A549 (cell line): ENCODE data around the gene SNTG2. TPM values are rescaled to one million over a fixed set of nuclear protein-coding genes. Genes with fewer than 3 reads are reported as not detected.

Experiments
- ATAC-seq, 2 experiments: fragments of 200-7000 bp in 1 of 2; fragments of >200 bp in 1 of 2; cut with Nextera tagmentation in 1 of 2; cut with Tn5 transposase in 1 of 2; 3 replicates each; pipeline versions ENCODE4 v1.8.0 to v1.9.1; 2018 to 2020; ENCODE audit warnings: mild to moderate bottlenecking in 1 of 2, moderate library complexity in 1 of 2
- CTCF ChIA-PET: fragments of 300-600 bp; sonication (Branson Sonifier 250); formaldehyde crosslinking; extraction: SDS; loops from one replicate; lab custom pipeline; 2021; ENCODE audit warnings: antibody characterized with exemption, inconsistent platforms; lab: Yijun Ruan, JAX
- POLR2A ChIA-PET: fragments of 350-600 bp; formaldehyde crosslinking; extraction: SDS; loops from one replicate; lab custom pipeline; 2021; ENCODE audit warnings: antibody characterized with exemption, inconsistent platforms; lab: Yijun Ruan, JAX
- DNase-seq, 2 experiments: peaks; one replicate each; pipeline versions ENCODE4 v3.0.0 to v3.0.0-alpha.2; 2011 to 2016; ENCODE audit warnings: low read depth in 1 of 2, low spot score in 1 of 2
- FAIRE-seq: peaks from 2 replicates; lab custom pipeline; 2011; peaks lifted over from hg19 to GRCh38; lab: Jason Lieb, UNC
- H3K27ac ChIP-seq, 2 experiments: fragments of >200 bp; sonication (Bioruptor Twin); formaldehyde crosslinking; 3 replicates each; pipeline ENCODE4 v1.5.1; 2016 to 2017
- H3K4me1 ChIP-seq: fragments of >200 bp; sonication (Bioruptor Twin); formaldehyde crosslinking; 3 replicates; pipeline ENCODE4 v1.6.1; 2016
- H3K4me2 ChIP-seq: fragments of >200 bp; sonication (Bioruptor Twin); formaldehyde crosslinking; 3 replicates; pipeline ENCODE4 v1.6.1; 2016
- H3K4me3 ChIP-seq: fragments of >200 bp; sonication (Bioruptor Twin); formaldehyde crosslinking; 3 replicates; pipeline ENCODE4 v1.5.1; 2016
- H3K9me3 ChIP-seq: fragments of >200 bp; sonication (Bioruptor Twin); formaldehyde crosslinking; 3 replicates; pipeline ENCODE4 v1.6.1; 2016
- BHLHE40 ChIP-seq: IDR thresholded peaks from 2 replicates; pipeline ENCODE4 v1.6.1; 2012; ENCODE audit warnings: low read depth, low read length, inconsistent platforms
- CBX2 ChIP-seq: fragments of 200-600 bp; sonication (generic); IDR thresholded peaks from 2 replicates; pipeline ENCODE4 v1.6.1; 2016; ENCODE audit warnings: low read depth, mild to moderate bottlenecking, borderline replicate concordance
- CBX8 ChIP-seq: fragments of 200-600 bp; sonication (generic); IDR thresholded peaks from 2 replicates; pipeline ENCODE4 v1.6.1; 2016
- CTCF ChIP-seq: fragments of >200 bp; sonication (Bioruptor Twin); formaldehyde crosslinking; IDR thresholded peaks from 3 replicates; pipeline ENCODE4 v1.5.1; 2016
- ELK1 ChIP-seq: fragments of 150-350 bp; IDR thresholded peaks from 2 replicates; pipeline ENCODE4 v1.6.1; 2014; ENCODE audit warnings: low read depth, mild to moderate bottlenecking, low read length
- ESRRA ChIP-seq: fragments of 150-350 bp; IDR thresholded peaks from 2 replicates; pipeline ENCODE4 v1.6.1; 2014; ENCODE audit warnings: mild to moderate bottlenecking, low read length, borderline replicate concordance
- FOSB ChIP-seq: fragments of 250-450 bp; sonication (Bioruptor Pico); IDR thresholded peaks from 2 replicates; pipeline ENCODE4 v1.5.0; 2020; ENCODE audit warnings: mild to moderate bottlenecking, moderate library complexity
- GATA3 ChIP-seq: IDR thresholded peaks from 2 replicates; pipeline ENCODE4 v1.6.1; 2012; ENCODE audit warnings: borderline replicate concordance
- HDAC2 ChIP-seq: fragments of 200-600 bp; sonication (generic); IDR thresholded peaks from 2 replicates; pipeline ENCODE4 v1.6.1; 2016
- HES2 ChIP-seq: fragments of >200 bp; sonication (Bioruptor Twin); formaldehyde crosslinking; IDR thresholded peaks from 2 replicates; pipeline ENCODE4 v1.6.1; 2016
- HOXA7 ChIP-seq: fragments of 250-450 bp; sonication (Bioruptor Pico); IDR thresholded peaks from 2 replicates; pipeline ENCODE4 v1.5.0; 2020; ENCODE audit warnings: mild to moderate bottlenecking, moderate library complexity
- HOXB5 ChIP-seq: fragments of 250-450 bp; sonication (Bioruptor Pico); IDR thresholded peaks from 2 replicates; pipeline ENCODE4 v1.5.0; 2020; ENCODE audit warnings: mild to moderate bottlenecking, moderate library complexity
- KDM1A ChIP-seq: fragments of 200-600 bp; sonication (generic); IDR thresholded peaks from 2 replicates; pipeline ENCODE4 v1.6.1; 2016; ENCODE audit warnings: low read depth, mild to moderate bottlenecking
- MAX ChIP-seq: IDR thresholded peaks from 2 replicates; pipeline ENCODE4 v1.6.1; 2012
- MAZ ChIP-seq: fragments of 150-350 bp; IDR thresholded peaks from 2 replicates; pipeline ENCODE4 v1.6.1; 2014; ENCODE audit warnings: antibody characterized with exemption, low read depth, low read length, borderline replicate concordance
- MYC ChIP-seq: IDR thresholded peaks from 2 replicates; pipeline ENCODE4 v1.6.1; 2012; ENCODE audit warnings: mild to moderate bottlenecking, inconsistent platforms, low read length, improper control_type of control experiment, borderline replicate concordance
- NR3C1 ChIP-seq: fragments of >200 bp; sonication (Bioruptor Twin); formaldehyde crosslinking; IDR thresholded peaks from 3 replicates; pipeline ENCODE4 v1.6.1; 2017
- POLR2AphosphoS2 ChIP-seq: conservative IDR thresholded peaks from 2 replicates; pipeline ENCODE4 v1.6.1; 2012; ENCODE audit warnings: low read length, improper control_type of control experiment, inconsistent platforms
- RAD21 ChIP-seq, 2 experiments: fragments of >200 bp in 1 of 2; sonication (Bioruptor Twin) in 1 of 2; formaldehyde crosslinking in 1 of 2; IDR thresholded peaks in 1 of 2; conservative IDR thresholded peaks in 1 of 2; 2 replicates in 1 of 2; 3 replicates in 1 of 2; pipeline ENCODE4 v1.6.1; 2012 to 2018; ENCODE audit warnings: inconsistent platforms in 1 of 2
- REST ChIP-seq: fragments of 200-600 bp; sonication (generic); IDR thresholded peaks from 2 replicates; pipeline ENCODE4 v1.6.1; 2016; ENCODE audit warnings: antibody characterized with exemption, mild to moderate bottlenecking, moderate library complexity
- RFX5 ChIP-seq: fragments of 450-650 bp; IDR thresholded peaks from 2 replicates; pipeline ENCODE4 v1.7.1; 2014; ENCODE audit warnings: antibody characterized with exemption, mild to moderate bottlenecking, moderate library complexity
- RNF2 ChIP-seq: fragments of 200-600 bp; sonication (generic); IDR thresholded peaks from 2 replicates; pipeline ENCODE4 v1.6.1; 2016; ENCODE audit warnings: low read depth, mild to moderate bottlenecking, antibody characterized with exemption, moderate library complexity, borderline replicate concordance
- SMC3 ChIP-seq: fragments of >200 bp; sonication (Bioruptor Twin); formaldehyde crosslinking; IDR thresholded peaks from 3 replicates; pipeline ENCODE4 v1.6.1; 2018; ENCODE audit warnings: inconsistent platforms
- SREBF2 ChIP-seq: fragments of 450-650 bp; IDR thresholded peaks from 2 replicates; pipeline ENCODE4 v1.6.1; 2014; ENCODE audit warnings: mild to moderate bottlenecking, moderate library complexity
- USF2 ChIP-seq: fragments of 450-650 bp; IDR thresholded peaks from 2 replicates; pipeline ENCODE4 v1.6.1; 2014; ENCODE audit warnings: antibody characterized with exemption
- ZFP36 ChIP-seq: fragments of 450-650 bp; IDR thresholded peaks from 2 replicates; pipeline ENCODE4 v1.6.1; 2014; ENCODE audit warnings: borderline replicate concordance; ENCODE audit not compliant: partially characterized antibody
- ZNF302 ChIP-seq: fragments of 250-450 bp; sonication (Bioruptor Pico); IDR thresholded peaks from 2 replicates; pipeline ENCODE4 v1.9.0; 2021; ENCODE audit warnings: inconsistent platforms, mild to moderate bottlenecking, moderate library complexity
- ZSCAN20 ChIP-seq: fragments of 250-450 bp; sonication (Bioruptor Pico); IDR thresholded peaks from 2 replicates; pipeline ENCODE4 v1.8.0; 2022; ENCODE audit warnings: mild to moderate bottlenecking, moderate library complexity
- WGBS: methylation state at CpG from one replicate; pipeline ENCODE4 v1.1.6; 2017; ENCODE audit errors: missing lambda C conversion rate; 5-methylcytosine and 5-hydroxymethylcytosine counted together
- polyA plus RNA-seq, 4 experiments: library from polyadenylated mRNA; depleted of rRNA in 3 of 4; stranded (reverse); fragments of >200 nt; fragmentation: RNase III in 1 of 4; extraction: RNeasy Plus Mini Kit Qiagen cat#74134 plus additional on column Dnase treatment in 1 of 4; gene quantifications; 2 replicates in 3 of 4; 3 replicates in 1 of 4; pipeline ENCODE4 v1.2.3, GENCODE V29; 2011 to 2017

Gene SNTG2
- polyA plus RNA-seq, 2 of the 4 experiments (the other 2 are of a cell fraction) = not detected

- FAIRE-seq = no peak
- Histone ChIP-seq H3K4me3 (no peak overlapping the region), H3K4me1 (no peaks in the 10 kb centered on the region), H3K4me2 (no peak overlapping the region), H3K9me3 (no peaks in the 10 kb centered on the region), H3K27ac (no peak overlapping the region)
- ChIA-PET CTCF (interaction anchor here (0.7 kb wide), 1 partner anchor 30 kb away, joined by 3 read pairs; no protein-coding TSS in a partner anchor), POLR2A (no interaction called here)
- TF ChIP-seq RNF2 (no peak), ZFP36 (no peak), SMC3 (no peak), HDAC2 (no peak), HES2 (no peak), HOXB5 (CRISPR knock-in tag) (no peak), ESRRA (no peak), MAZ (no peak), NR3C1 (no peak), FOSB (CRISPR knock-in tag) (no peak), CBX8 (no peak), SREBF2 (no peak), MAX (no peak), REST (no peak)
- 2% methylated on average over 3 of the region's 3 CpGs for WGBS
- ATAC-seq = no peak
- no peak for DNase-seq
These were observed 255.2 kb downstream of the SNTG2 start for GRCh38 chr2:1205853-1206252.

- 15% methylated on average over 13 of the region's 20 CpGs for WGBS
- FAIRE-seq (no peak), DNase-seq (no peak), ATAC-seq (no peak)
- Histone ChIP-seq H3K9me3 (0 out of 3 replicates have a peak, but pooled peaks cover 2% of the 10 kb centered on the region), H3K27ac (no peak overlapping the region), H3K4me2 (no peak overlapping the region), H3K4me1 (no peaks in the 10 kb centered on the region), H3K4me3 (no peak overlapping the region)
- CTCF ChIA-PET = no interaction called here
- TF ChIP-seq BHLHE40 = no peak
- no peak for TF ChIP-seq CBX2
- TF ChIP-seq ZSCAN20 (CRISPR knock-in tag) = no peak
- TF ChIP-seq SMC3 = no peak
- no peak for TF ChIP-seq USF2
- TF ChIP-seq SREBF2 = no peak
- TF ChIP-seq POLR2AphosphoS2 = no peak
- no peak for TF ChIP-seq RNF2
- TF ChIP-seq RAD21 (conservative IDR thresholded peaks at IDR 0.05 in 1 of 2, IDR thresholded peaks at IDR 0.05 in 1 of 2) = no peak
- TF ChIP-seq ZNF302 (CRISPR knock-in tag) = no peak
- TF ChIP-seq RFX5 = no peak
- TF ChIP-seq GATA3 = no peak
- no peak for TF ChIP-seq KDM1A
- TF ChIP-seq HOXA7 = no peak
- TF ChIP-seq ESRRA = no peak
- TF ChIP-seq MYC = no peak
- TF ChIP-seq ELK1 = no peak
- TF ChIP-seq NR3C1 = no peak
- TF ChIP-seq CTCF = no peak
- POLR2A ChIA-PET = no interaction called here
These were observed 257.4 kb downstream of the SNTG2 start for GRCh38 chr2:1207962-1208510.
